ENCODE data around the gene CFAP57. TPM values are rescaled to one million over a fixed set of nuclear protein-coding genes. Genes with fewer than 3 reads are reported as not detected.

CFAP57 gene
- total and polyA plus RNA-seq, 2 donors: 0.16 to 0.42 TPM

DNA sequence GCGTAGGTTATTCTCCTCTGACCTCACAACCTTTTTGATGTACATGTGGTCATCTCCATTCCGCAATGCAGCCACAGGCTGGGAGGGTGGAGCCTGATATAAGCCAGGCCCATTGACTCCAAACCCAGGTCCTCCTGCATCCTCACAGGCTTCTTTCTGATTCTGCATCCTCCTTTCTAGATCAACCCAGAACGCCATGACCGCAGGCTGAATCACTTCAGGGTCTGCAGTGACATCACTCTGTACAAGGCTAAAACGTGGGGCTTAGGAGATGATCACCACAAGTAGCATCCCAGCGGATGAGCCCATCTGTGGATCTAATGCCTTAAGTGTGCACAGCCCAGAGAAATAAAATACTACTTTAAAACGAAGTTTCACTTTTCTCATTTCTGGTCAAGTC is 16.1 kb upstream of the CFAP57 start:
- no peak overlapping the region for H3K27ac ChIP-seq (ENCODE audit: low read depth in 1 of 2, low read length in 1 of 2)

DNA sequence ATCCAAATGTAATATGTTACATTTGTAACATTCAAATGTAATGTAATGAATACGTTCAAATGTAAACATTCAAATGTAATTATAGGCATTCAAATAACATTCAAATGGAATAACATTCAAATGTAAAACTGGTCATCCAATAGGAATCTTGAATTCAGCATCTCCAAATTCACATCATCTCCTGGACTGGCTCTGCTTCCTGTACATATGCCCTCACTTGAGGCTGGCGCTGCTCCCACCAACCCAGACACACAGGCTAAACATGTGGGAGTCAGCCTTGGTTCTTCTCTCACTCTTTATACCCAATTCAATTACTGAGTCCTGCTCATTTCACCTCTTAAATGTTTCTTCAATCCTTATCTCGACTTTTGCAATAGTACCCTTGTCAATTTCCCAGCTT is 7.0 kb upstream of the CFAP57 start:
- 97% methylated on average over 3 of the region's 3 CpGs for WGBS
- Histone ChIP-seq H3K4me3 (ENCODE audit: low read length in 2 of 2) (no peak overlapping the region), H3K27me3 (ENCODE audit: control insufficient read depth in 2 of 2, insufficient read depth in 1 of 2, low read length in 1 of 2) (no peaks in the 10 kb centered on the region), H3K9me3 (ENCODE audit: control insufficient read depth in 2 of 2, insufficient read depth in 1 of 2, low read length in 1 of 2) (no peaks in the 10 kb centered on the region), H3K27ac (ENCODE audit: low read depth in 1 of 2, low read length in 1 of 2) (no peak overlapping the region), H3K4me1 (ENCODE audit: control insufficient read depth in 2 of 2, insufficient read depth in 2 of 2, low read length in 2 of 2) (no peaks in the 10 kb centered on the region), H3K36me3 (ENCODE audit: control insufficient read depth in 2 of 2, insufficient read depth in 2 of 2, low read length in 1 of 2) (peaks cover 31 to 42% of the 10 kb centered on the region in 2 donors)
- DNase-seq (ENCODE audit: low read depth in 6 of 9, low spot score in 9 of 9): no peak

More for the DNA sequence above, 16.1 kb upstream of the CFAP57 start:
- WGBS: 90% methylated on average over 7 of the region's 7 CpGs
- DNase-seq (ENCODE audit: low read depth in 6 of 9, low spot score in 9 of 9): no peak
- no peaks in the 10 kb centered on the region for H3K36me3 ChIP-seq (ENCODE audit: control insufficient read depth in 2 of 2, insufficient read depth in 2 of 2, low read length in 1 of 2)
- H3K9me3 ChIP-seq (ENCODE audit: control insufficient read depth in 2 of 2, insufficient read depth in 1 of 2, low read length in 1 of 2): no peaks in the 10 kb centered on the region
- no peak overlapping the region for H3K4me3 ChIP-seq (ENCODE audit: low read length in 2 of 2)
- no peaks in the 10 kb centered on the region for H3K4me1 ChIP-seq (ENCODE audit: control insufficient read depth in 2 of 2, insufficient read depth in 2 of 2, low read length in 2 of 2)
- H3K27me3 ChIP-seq (ENCODE audit: control insufficient read depth in 2 of 2, insufficient read depth in 1 of 2, low read length in 1 of 2): no peaks in the 10 kb centered on the region

DNA sequence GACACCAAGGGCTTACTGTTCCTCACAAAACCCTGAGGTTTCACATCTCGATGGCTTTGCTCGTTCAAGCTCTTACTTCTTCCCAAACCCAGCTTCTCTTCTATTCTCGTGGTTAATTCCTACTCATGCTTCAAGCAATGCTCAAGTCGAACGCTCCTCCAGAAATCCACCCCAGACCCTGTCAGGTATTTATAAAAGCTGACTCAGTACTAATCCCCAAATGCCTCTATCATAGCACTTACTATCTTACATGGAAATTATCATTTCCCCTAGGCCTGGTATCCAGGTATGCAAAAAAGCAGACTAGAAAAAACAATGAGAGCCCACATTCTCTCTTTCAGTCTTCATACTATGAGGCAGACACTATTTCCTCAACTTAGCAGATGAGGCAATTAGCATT is 6.4 kb upstream of the CFAP57 start:
- Histone ChIP-seq H3K4me1 (ENCODE audit: control insufficient read depth in 2 of 2, insufficient read depth in 2 of 2, low read length in 2 of 2) (no peaks in the 10 kb centered on the region), H3K4me3 (ENCODE audit: low read length in 2 of 2) (no peak overlapping the region), H3K27ac (ENCODE audit: low read depth in 1 of 2, low read length in 1 of 2) (no peak overlapping the region), H3K9me3 (ENCODE audit: control insufficient read depth in 2 of 2, insufficient read depth in 1 of 2, low read length in 1 of 2) (no peaks in the 10 kb centered on the region), H3K27me3 (ENCODE audit: control insufficient read depth in 2 of 2, insufficient read depth in 1 of 2, low read length in 1 of 2) (no peaks in the 10 kb centered on the region), H3K36me3 (ENCODE audit: control insufficient read depth in 2 of 2, insufficient read depth in 2 of 2, low read length in 1 of 2) (peaks cover 31 to 42% of the 10 kb centered on the region in 2 donors)
- no peak for DNase-seq (ENCODE audit: low read depth in 6 of 9, low spot score in 9 of 9)
- 97% methylated on average over 5 of the region's 5 CpGs for WGBS

DNA sequence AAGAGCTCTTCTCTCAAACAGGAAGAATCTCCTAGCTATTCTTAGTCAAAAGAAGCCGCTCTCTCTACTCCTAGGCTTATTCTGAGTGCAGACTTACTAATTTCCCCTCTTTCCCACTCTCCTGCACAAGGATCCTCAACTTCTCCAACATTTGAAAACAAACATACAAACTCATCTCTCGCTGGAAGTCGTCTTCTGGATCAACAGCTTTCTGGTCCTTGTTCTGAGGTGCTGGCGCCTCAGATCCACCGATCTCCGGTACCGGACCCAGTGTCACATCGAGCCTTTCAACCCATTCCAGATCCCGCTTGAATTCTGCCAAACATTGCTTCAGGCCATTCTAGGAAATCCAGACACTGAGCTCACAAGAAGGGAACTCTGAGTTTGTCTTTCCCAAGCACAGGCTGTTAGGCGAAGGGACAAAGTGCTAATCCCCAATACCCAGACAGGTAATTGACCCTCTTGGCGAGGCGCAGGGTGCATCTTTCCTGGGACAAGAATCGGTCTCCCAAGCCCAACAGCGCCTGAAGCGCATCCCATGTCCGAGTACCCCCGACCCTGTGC is 736 bp upstream of the CFAP57 start:
- Histone ChIP-seq H3K9me3 (ENCODE audit: control insufficient read depth in 2 of 2, insufficient read depth in 1 of 2, low read length in 1 of 2) (no peaks in the 10 kb centered on the region), H3K27me3 (ENCODE audit: control insufficient read depth in 2 of 2, insufficient read depth in 1 of 2, low read length in 1 of 2) (peaks cover 0 to 5% of the 10 kb centered on the region in 2 donors), H3K4me1 (ENCODE audit: control insufficient read depth in 2 of 2, insufficient read depth in 2 of 2, low read length in 2 of 2) (peaks cover 6 to 8% of the 10 kb centered on the region in 2 donors), H3K27ac (ENCODE audit: low read depth in 1 of 2, low read length in 1 of 2) (no peak overlapping the region), H3K4me3 (ENCODE audit: low read length in 2 of 2) (peak overlapping the region; percentile 76 to 81), H3K36me3 (ENCODE audit: control insufficient read depth in 2 of 2, insufficient read depth in 2 of 2, low read length in 1 of 2) (peaks cover 15 to 30% of the 10 kb centered on the region in 2 donors)
- 38% methylated on average over 17 of the region's 17 CpGs for WGBS
- no peak for DNase-seq (ENCODE audit: low read depth in 6 of 9, low spot score in 9 of 9)

DNA sequence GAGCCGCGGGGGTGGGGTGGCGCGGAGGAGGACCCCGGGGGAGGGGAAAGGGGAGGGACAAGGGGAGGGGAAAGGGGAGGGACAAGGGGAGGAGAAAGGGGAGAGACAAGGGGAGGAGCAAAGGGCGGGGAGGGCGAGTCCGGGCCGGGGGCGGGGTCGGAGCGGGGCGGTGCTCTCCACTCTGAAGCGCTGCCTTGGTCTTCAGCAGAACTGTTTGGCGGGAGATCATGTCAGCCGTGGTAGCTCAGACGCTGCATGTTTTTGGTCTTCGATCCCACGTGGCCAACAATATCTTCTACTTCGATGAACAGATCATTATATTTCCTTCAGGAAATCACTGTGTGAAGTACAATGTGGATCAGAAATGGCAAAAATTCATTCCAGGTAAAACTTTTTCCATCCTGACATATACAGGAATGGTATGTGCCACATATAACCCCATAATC is 420 bp downstream of the CFAP57 start:
- peaks cover 7 to 19% of the 10 kb centered on the region in 2 donors for H3K36me3 ChIP-seq (ENCODE audit: control insufficient read depth in 2 of 2, insufficient read depth in 2 of 2, low read length in 1 of 2)
- H3K27me3 ChIP-seq (ENCODE audit: control insufficient read depth in 2 of 2, insufficient read depth in 1 of 2, low read length in 1 of 2): peaks cover 0 to 11% of the 10 kb centered on the region in 2 donors
- 3% methylated on average over 20 of the region's 20 CpGs for WGBS
- H3K9me3 ChIP-seq (ENCODE audit: control insufficient read depth in 2 of 2, insufficient read depth in 1 of 2, low read length in 1 of 2): no peaks in the 10 kb centered on the region
- peak in 3 of 9 donors; percentile 79 to 85 (median 84) for DNase-seq (ENCODE audit: low read depth in 6 of 9, low spot score in 9 of 9)
- H3K27ac ChIP-seq (ENCODE audit: low read depth in 1 of 2, low read length in 1 of 2): peak overlapping the region in 1 of 2 donors; percentile 34
- peak overlapping the region; percentile 76 to 81 for H3K4me3 ChIP-seq (ENCODE audit: low read length in 2 of 2)
- peaks cover 6 to 8% of the 10 kb centered on the region in 2 donors for H3K4me1 ChIP-seq (ENCODE audit: control insufficient read depth in 2 of 2, insufficient read depth in 2 of 2, low read length in 2 of 2)

DNA sequence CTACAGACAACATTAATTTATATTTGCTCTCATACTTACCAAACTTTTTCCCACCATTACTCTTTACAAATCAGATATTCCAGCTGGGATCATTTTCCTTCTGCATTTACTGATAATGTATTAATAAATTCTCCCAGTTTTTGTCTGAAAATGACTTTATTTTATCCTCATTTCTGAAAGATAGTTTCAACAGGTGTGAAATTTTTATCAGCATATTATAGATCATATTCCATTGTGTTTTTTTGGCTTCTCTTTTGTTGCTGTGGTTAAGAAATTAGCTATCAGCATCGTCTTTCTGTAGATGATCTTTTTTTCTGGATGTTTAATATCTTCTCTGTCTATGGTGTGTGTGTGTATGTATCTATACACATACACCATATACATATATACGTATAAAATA is 2.7 kb downstream of the CFAP57 start:
- no peak for DNase-seq (ENCODE audit: low read depth in 6 of 9, low spot score in 9 of 9)
- no peak overlapping the region for H3K27ac ChIP-seq (ENCODE audit: low read depth in 1 of 2, low read length in 1 of 2)
- H3K27me3 ChIP-seq (ENCODE audit: control insufficient read depth in 2 of 2, insufficient read depth in 1 of 2, low read length in 1 of 2): peaks cover 0 to 13% of the 10 kb centered on the region in 2 donors
- WGBS: 93% methylated on average over 2 of the region's 2 CpGs
- no peaks in the 10 kb centered on the region for H3K9me3 ChIP-seq (ENCODE audit: control insufficient read depth in 2 of 2, insufficient read depth in 1 of 2, low read length in 1 of 2)
- H3K4me1 ChIP-seq (ENCODE audit: control insufficient read depth in 2 of 2, insufficient read depth in 2 of 2, low read length in 2 of 2): peaks cover 6 to 8% of the 10 kb centered on the region in 2 donors
- H3K4me3 ChIP-seq (ENCODE audit: low read length in 2 of 2): no peak overlapping the region
- no peaks in the 10 kb centered on the region for H3K36me3 ChIP-seq (ENCODE audit: control insufficient read depth in 2 of 2, insufficient read depth in 2 of 2, low read length in 1 of 2)

DNA sequence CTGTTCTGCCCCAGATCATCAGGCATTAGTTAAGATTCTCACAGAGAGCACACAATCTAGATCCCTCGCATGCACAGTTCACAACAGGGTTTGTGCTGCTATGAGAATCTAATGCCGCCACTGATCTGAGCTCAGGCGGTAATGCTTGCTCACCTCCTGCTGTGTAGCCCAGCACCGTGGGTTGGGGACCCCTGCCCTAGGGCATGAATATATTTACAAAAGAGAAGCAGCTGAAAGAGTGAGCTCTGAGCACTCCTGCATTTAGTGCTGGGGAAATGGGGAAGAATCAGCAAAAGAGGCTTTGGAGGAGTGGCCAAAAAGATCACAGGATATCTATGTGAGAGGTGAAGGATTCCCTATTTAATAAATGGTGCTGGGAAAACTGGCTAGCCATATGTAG is 5.6 kb downstream of the CFAP57 start:
- WGBS: 78% methylated on average over 4 of the region's 4 CpGs
- Histone ChIP-seq H3K27ac (ENCODE audit: low read depth in 1 of 2, low read length in 1 of 2) (no peak overlapping the region), H3K9me3 (ENCODE audit: control insufficient read depth in 2 of 2, insufficient read depth in 1 of 2, low read length in 1 of 2) (no peaks in the 10 kb centered on the region), H3K27me3 (ENCODE audit: control insufficient read depth in 2 of 2, insufficient read depth in 1 of 2, low read length in 1 of 2) (peaks cover 0 to 14% of the 10 kb centered on the region in 2 donors), H3K36me3 (ENCODE audit: control insufficient read depth in 2 of 2, insufficient read depth in 2 of 2, low read length in 1 of 2) (no peaks in the 10 kb centered on the region), H3K4me1 (ENCODE audit: control insufficient read depth in 2 of 2, insufficient read depth in 2 of 2, low read length in 2 of 2) (no peaks in the 10 kb centered on the region), H3K4me3 (ENCODE audit: low read length in 2 of 2) (no peak overlapping the region)
- DNase-seq (ENCODE audit: low read depth in 6 of 9, low spot score in 9 of 9): no peak

DNA sequence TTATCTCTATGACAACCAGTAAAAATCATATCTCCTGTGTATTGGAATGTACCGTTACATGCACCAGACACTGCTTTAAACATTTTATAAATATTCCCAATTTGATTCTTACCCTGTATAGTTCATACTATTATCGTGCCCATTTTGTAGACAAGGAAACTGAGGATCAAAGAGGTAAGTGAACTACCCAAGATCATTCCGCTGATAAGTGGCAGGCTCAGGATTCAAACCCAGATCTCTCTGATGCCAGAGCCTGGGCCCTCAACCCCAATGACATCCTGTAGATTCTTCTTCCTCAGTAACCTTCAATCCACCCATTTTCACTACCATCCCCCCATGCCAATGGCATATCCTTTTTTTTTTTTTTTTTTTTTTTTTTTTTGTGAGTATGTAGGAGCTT is 12.3 kb downstream of the CFAP57 start:
- DNase-seq (ENCODE audit: low read depth in 6 of 9, low spot score in 9 of 9): no peak
- WGBS: 98% methylated on average over 3 of the region's 3 CpGs
- no peaks in the 10 kb centered on the region for H3K36me3 ChIP-seq (ENCODE audit: control insufficient read depth in 2 of 2, insufficient read depth in 2 of 2, low read length in 1 of 2)
- H3K4me1 ChIP-seq (ENCODE audit: control insufficient read depth in 2 of 2, insufficient read depth in 2 of 2, low read length in 2 of 2): no peaks in the 10 kb centered on the region
- H3K4me3 ChIP-seq (ENCODE audit: low read length in 2 of 2): no peak overlapping the region
- H3K9me3 ChIP-seq (ENCODE audit: control insufficient read depth in 2 of 2, insufficient read depth in 1 of 2, low read length in 1 of 2): no peaks in the 10 kb centered on the region
- H3K27me3 ChIP-seq (ENCODE audit: control insufficient read depth in 2 of 2, insufficient read depth in 1 of 2, low read length in 1 of 2): peaks cover 0 to 2% of the 10 kb centered on the region in 2 donors
- no peak overlapping the region for H3K27ac ChIP-seq (ENCODE audit: low read depth in 1 of 2, low read length in 1 of 2)

DNA sequence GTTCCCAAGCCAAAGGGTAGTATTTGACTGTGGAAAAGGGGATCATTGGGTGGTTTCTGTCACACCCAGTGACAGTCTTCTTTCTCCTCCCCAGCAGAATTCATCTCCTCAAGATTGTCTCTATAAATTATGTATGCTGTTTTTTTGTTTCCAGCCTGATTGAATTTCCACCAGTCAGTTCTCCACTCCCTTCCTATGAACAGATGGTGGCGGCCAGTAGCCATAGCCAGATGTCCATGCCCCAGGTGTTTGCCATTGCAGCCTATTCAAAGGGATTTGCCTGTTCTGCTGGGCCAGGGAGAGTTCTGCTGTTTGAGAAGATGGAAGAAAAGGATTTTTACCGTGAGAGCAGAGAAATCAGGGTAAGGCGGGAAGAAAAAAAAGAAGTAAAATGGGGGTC is 12.9 kb downstream of the CFAP57 start:
- 93% methylated on average over 3 of the region's 3 CpGs for WGBS
- Histone ChIP-seq H3K36me3 (ENCODE audit: control insufficient read depth in 2 of 2, insufficient read depth in 2 of 2, low read length in 1 of 2) (no peaks in the 10 kb centered on the region), H3K4me3 (ENCODE audit: low read length in 2 of 2) (no peak overlapping the region), H3K27me3 (ENCODE audit: control insufficient read depth in 2 of 2, insufficient read depth in 1 of 2, low read length in 1 of 2) (peaks cover 0 to 2% of the 10 kb centered on the region in 2 donors), H3K27ac (ENCODE audit: low read depth in 1 of 2, low read length in 1 of 2) (no peak overlapping the region), H3K9me3 (ENCODE audit: control insufficient read depth in 2 of 2, insufficient read depth in 1 of 2, low read length in 1 of 2) (no peaks in the 10 kb centered on the region), H3K4me1 (ENCODE audit: control insufficient read depth in 2 of 2, insufficient read depth in 2 of 2, low read length in 2 of 2) (no peaks in the 10 kb centered on the region)
- DNase-seq (ENCODE audit: low read depth in 6 of 9, low spot score in 9 of 9): no peak
